Gastroesophageal sphincter (tissue), 4 donors: ENCODE data around the gene ZNF416. TPM values are rescaled to one million over a fixed set of nuclear protein-coding genes. Genes with fewer than 3 reads are reported as not detected.
A peak's percentile ranks its signal among the peaks of the same experiment; 100 is the strongest.

Experiments used
- ATAC-seq: fragments of 150-250 bp; one replicate; pipeline ENCODE4 v1.9.1; 2016; ENCODE audit warnings: mild to moderate bottlenecking, moderate library complexity
- H3K27ac ChIP-seq, 4 donors: fragments of 200-600 bp; sonication (generic) in 3 of 4; 1 replicate in 3 of 4; 2 replicates in 1 of 4; pipeline ENCODE4 v1.5.1; 2016 to 2019
- H3K27me3 ChIP-seq: fragments of 200-600 bp; sonication (generic); one replicate; pipeline ENCODE4 v1.5.1; 2019
- H3K36me3 ChIP-seq, 2 donors: fragments of 200-600 bp; sonication (generic); one replicate each; pipeline ENCODE4 v1.5.1; 2019; ENCODE audit warnings: control low read depth in 1 of 2
- H3K4me1 ChIP-seq, 3 donors: fragments of 200-600 bp; sonication (generic); 1 replicate in 2 of 3; 2 replicates in 1 of 3; pipeline ENCODE4 v1.5.1; 2016 to 2019; ENCODE audit warnings: control low read depth in 2 of 3
- H3K4me3 ChIP-seq, 2 donors: fragments of 200-600 bp; sonication (generic); one replicate each; pipeline ENCODE4 v1.5.1; 2019; ENCODE audit warnings: mild to moderate bottlenecking in 1 of 2, moderate library complexity in 1 of 2
- H3K9me3 ChIP-seq, 3 donors: fragments of 200-600 bp; sonication (generic); one replicate each; pipeline ENCODE4 v1.5.1; 2017 to 2019; ENCODE audit warnings: control low read depth in 2 of 3
- EP300 ChIP-seq: sonication (generic); formaldehyde crosslinking; IDR thresholded peaks from one replicate; pipeline ENCODE4 v1.6.1; 2017; ENCODE audit warnings: antibody characterized with exemption, mild to moderate bottlenecking
- POLR2A ChIP-seq, 2 donors: fragments of 450-650 bp; IDR thresholded peaks; one replicate each; pipeline ENCODE4 v1.6.1; 2017; ENCODE audit warnings: antibody characterized with exemption in 2 of 2, mild to moderate bottlenecking in 2 of 2, moderate library complexity in 1 of 2
- POLR2AphosphoS5 ChIP-seq: sonication (generic); formaldehyde crosslinking; IDR thresholded peaks from one replicate; pipeline ENCODE4 v1.6.1; 2017; ENCODE audit warnings: antibody characterized with exemption
- WGBS, 2 donors: methylation state at CpG; one replicate each; pipeline ENCODE4 v1.1.5; 2018; ENCODE audit warnings: low coverage in 1 of 2; 5-methylcytosine and 5-hydroxymethylcytosine counted together
- total RNA-seq, 4 donors: library from RNA; depleted of rRNA; stranded (reverse); fragments of >200 nt; gene quantifications; one replicate each; pipeline ENCODE4 v1.1.0, GENCODE V29; 2016
- TF ChIP-seq, protein P1 (sequence below), 4 experiments: fragments of 200-600 bp in 2 of 4; fragments of 450-650 bp in 2 of 4; sonication (generic) in 1 of 4; IDR thresholded peaks; one replicate each; pipeline ENCODE4 v1.5.1; 2017 to 2019; ENCODE audit warnings: antibody characterized with exemption in 4 of 4, mild to moderate bottlenecking in 2 of 4, moderate library complexity in 2 of 4

ZNF416 gene
- total RNA-seq: 1 to 10 TPM; 4.0 to 6.1 (median 5.7) TPM

DNA sequence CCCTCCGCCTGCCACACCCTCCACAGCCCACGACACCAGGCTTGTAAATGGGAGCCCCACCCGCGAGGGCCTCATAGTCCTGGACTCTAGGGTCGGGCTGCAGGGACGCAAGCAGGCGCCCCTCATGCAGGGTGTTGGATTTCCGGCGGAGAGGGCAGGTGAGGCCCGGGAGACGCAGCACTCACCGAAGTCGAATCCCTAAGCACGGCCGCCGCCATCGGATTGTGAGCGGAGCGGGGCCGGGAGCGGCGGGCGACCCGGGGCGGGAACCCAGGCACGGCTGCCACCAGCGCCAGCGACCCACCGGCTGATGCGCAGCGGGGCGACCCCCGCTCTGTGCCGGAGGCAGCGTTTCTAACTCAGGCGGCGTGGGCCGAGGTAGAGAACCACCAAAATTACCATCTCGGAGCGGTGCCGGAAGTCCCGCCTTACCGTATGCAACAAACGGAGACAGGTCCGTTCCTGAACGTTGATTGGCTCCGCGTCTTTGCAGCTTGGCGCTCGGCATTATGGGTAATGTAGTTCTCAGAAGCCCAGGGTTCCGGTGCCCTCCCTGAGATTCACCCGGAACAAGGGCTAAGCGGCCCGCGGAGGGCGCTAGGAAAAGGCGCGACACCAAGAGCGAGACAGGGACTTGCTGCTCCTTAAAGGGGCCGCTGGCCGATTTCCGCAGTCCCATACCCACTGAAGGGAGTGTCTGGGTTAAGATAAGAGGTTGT, at the start of gene ZNF416:
ZNF416 (minus strand) TSS at position 425 of the 719 bp plus-strand sequence; CDS start at position 218, 207 bp downstream.
- 4% methylated on average over 8 of the region's 62 CpGs; no CpG with 5 or more reads in 1 of the 2 donors for WGBS, 2 donors
- peak; percentile 100 for ATAC-seq
- Histone ChIP-seq H3K36me3 (peaks cover 0 to 34% of the 10 kb centered on the region in 2 donors), H3K27me3 (no peaks in the 10 kb centered on the region), H3K4me1 (peaks cover 0 to 23% (median 12%) of the 10 kb centered on the region in 3 donors), H3K4me3 (peak within 1 kb of the TSS; percentile 66 to 68), H3K27ac (peak within 1 kb of the TSS in 3 of 4 donors; percentile 76 to 81 (median 80)), H3K9me3 (peaks cover 0 to 45% (median 10%) of the 10 kb centered on the region in 3 donors)
- TF ChIP-seq, protein P1, sequence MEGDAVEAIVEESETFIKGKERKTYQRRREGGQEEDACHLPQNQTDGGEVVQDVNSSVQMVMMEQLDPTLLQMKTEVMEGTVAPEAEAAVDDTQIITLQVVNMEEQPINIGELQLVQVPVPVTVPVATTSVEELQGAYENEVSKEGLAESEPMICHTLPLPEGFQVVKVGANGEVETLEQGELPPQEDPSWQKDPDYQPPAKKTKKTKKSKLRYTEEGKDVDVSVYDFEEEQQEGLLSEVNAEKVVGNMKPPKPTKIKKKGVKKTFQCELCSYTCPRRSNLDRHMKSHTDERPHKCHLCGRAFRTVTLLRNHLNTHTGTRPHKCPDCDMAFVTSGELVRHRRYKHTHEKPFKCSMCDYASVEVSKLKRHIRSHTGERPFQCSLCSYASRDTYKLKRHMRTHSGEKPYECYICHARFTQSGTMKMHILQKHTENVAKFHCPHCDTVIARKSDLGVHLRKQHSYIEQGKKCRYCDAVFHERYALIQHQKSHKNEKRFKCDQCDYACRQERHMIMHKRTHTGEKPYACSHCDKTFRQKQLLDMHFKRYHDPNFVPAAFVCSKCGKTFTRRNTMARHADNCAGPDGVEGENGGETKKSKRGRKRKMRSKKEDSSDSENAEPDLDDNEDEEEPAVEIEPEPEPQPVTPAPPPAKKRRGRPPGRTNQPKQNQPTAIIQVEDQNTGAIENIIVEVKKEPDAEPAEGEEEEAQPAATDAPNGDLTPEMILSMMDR (IDR thresholded peaks at IDR 0.05): peak in 1 of 4 experiments; percentile 40
- TF ChIP-seq EP300: no peak
- TF ChIP-seq POLR2AphosphoS5: peak; percentile 37
- no peak for TF ChIP-seq POLR2A (IDR thresholded peaks at IDR 0.05)

DNA sequence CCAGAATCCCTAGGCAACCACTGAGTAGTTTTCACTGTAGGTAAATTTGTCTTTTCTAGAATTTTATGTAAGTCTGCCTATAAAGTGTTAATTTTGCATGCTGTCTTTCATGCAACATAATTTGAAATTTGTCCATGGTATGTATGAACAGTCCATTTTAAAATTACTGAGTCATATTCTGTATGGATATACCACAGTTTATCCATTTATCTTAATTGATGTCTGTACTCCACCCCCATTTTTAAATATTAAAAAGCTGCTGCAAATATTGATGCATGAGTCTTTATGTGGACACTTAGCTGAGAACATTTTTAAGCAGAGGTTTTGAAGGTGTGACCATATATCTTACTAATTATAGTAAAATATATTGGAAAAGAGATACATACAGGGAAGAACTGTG, 44.4 kb upstream of the ZNF416 start:
- Histone ChIP-seq H3K36me3 (peaks cover 23 to 70% of the 10 kb centered on the region in 2 donors), H3K9me3 (peaks cover 9 to 100% (median 17%) of the 10 kb centered on the region in 3 donors), H3K27ac (no peak overlapping the region), H3K4me1 (no peaks in the 10 kb centered on the region), H3K27me3 (no peaks in the 10 kb centered on the region), H3K4me3 (no peak overlapping the region)
- ATAC-seq: no peak
- no peak for TF ChIP-seq EP300

DNA sequence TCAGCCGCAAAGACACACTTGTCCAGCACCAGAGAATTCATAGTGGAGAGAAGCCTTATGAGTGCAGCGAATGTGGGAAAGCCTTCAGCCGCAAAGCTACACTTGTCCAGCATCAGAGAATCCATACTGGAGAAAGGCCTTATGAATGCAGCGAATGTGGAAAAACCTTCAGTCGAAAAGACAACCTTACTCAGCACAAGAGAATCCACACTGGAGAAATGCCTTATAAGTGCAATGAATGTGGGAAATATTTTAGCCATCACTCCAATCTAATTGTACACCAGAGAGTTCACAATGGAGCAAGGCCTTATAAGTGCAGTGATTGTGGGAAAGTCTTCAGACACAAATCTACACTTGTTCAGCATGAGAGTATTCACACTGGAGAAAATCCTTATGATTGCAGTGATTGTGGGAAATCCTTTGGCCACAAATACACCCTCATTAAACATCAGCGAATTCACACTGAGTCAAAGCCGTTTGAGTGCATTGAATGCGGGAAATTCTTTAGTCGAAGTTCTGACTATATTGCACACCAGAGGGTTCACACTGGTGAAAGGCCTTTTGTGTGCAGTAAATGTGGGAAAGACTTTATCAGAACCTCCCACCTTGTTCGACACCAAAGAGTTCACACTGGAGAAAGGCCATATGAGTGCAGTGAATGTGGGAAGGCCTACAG, 42.1 kb upstream of the ZNF416 start:
- Histone ChIP-seq H3K36me3 (peaks cover 23 to 93% of the 10 kb centered on the region in 2 donors), H3K4me3 (no peak overlapping the region), H3K27ac (no peak overlapping the region), H3K4me1 (no peaks in the 10 kb centered on the region), H3K9me3 (peaks cover 9 to 100% (median 26%) of the 10 kb centered on the region in 3 donors), H3K27me3 (no peaks in the 10 kb centered on the region)
- 90 to 93% methylated on average over 5 to 8 of the region's 10 CpGs for WGBS, 2 donors
- ATAC-seq: no peak
- TF ChIP-seq POLR2AphosphoS5 (no peak), POLR2A (IDR thresholded peaks at IDR 0.05) (no peak), EP300 (no peak)
- TF ChIP-seq, protein P1 (IDR thresholded peaks at IDR 0.05): no peak

DNA sequence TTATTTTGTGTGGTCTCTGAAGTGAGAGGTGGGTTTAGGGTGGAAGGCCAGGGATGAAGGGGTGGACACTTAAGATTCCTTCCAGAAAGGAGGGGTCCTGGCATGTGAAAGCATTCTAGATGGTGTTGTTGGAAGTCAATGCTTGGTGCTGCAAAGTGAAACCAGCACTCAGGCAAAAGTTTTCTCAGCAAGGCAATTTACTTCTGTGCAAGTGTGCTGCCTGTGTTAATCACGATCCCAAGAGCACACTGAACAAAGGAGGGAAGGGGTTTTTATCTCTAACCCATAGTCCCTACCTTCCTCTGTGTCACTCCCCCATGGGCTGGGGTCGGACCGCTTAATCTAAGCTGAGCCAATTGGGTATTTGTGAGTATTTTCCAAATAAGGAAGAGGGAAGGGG, 36.6 kb upstream of the ZNF416 start:
- Histone ChIP-seq H3K27me3 (no peaks in the 10 kb centered on the region), H3K27ac (no peak overlapping the region), H3K9me3 (peaks cover 5 to 74% (median 19%) of the 10 kb centered on the region in 3 donors), H3K4me3 (peak overlapping the region in 1 of 2 donors; percentile 98), H3K36me3 (peaks cover 17 to 53% of the 10 kb centered on the region in 2 donors), H3K4me1 (peaks cover 0 to 20% (median 4%) of the 10 kb centered on the region in 3 donors)
- TF ChIP-seq POLR2A (IDR thresholded peaks at IDR 0.05): no peak
- TF ChIP-seq POLR2AphosphoS5: no peak
- no peak for TF ChIP-seq EP300
- TF ChIP-seq, protein P1 (IDR thresholded peaks at IDR 0.05): no peak
- 57 to 100% methylated on average over 1 to 2 of the region's 3 CpGs for whole genome bisulfite sequencing, 2 donors
- ATAC-seq: no peak

DNA sequence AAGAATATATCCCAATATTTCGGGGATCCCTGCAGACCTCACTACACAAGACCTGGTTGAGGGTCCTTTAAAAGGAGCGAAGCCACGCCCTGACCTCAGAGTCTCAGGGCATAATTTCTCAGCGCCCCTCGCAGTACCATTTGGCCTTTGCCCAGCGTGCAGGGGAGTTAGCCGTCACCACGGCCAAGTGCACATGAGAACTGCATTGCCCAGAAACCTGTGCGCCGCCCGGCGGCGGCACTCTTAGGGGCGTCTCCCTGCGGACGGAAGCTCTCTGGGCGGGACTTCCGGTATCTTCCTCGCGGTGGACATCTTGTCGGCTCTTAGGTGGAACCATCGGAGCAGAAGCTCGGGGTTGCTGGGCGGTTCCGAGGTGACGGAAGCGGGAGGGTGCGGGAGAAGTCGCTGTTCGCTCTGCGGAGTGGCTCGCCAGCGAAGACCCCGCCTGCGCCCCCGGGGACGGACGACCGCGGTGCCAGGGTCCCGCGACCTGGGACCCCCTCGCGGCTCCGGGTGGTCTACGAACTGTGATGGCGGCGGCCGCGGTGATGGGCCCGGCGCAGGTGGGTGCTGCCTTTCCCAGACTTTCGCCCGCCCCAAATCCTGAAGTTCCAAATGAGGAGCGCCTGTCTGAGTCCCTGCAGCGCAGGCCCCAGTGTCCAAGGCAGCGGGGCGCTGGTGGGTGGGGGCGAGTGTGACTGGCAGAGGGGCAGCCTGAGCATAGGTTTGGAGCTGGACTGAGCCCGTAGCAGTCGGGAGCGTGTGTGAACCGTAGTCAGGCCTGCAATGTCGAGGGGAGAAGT, 35.4 kb upstream of the ZNF416 start, which contains the start of gene ZNF134:
ZNF134 (plus strand) TSS at position 302 of the 803 bp plus-strand sequence. CDS start 5,227 bp downstream, outside the sequence.
- peak within 1 kb of the TSS; percentile 83 to 98 for H3K4me3 ChIP-seq
- peaks cover 0 to 71% (median 16%) of the 10 kb centered on the region in 3 donors for H3K9me3 ChIP-seq
- H3K36me3 ChIP-seq: peaks cover 6 to 41% of the 10 kb centered on the region in 2 donors
- peaks cover 0 to 20% (median 4%) of the 10 kb centered on the region in 3 donors for H3K4me1 ChIP-seq
- TF ChIP-seq POLR2AphosphoS5: no peak
- TF ChIP-seq POLR2A (IDR thresholded peaks at IDR 0.05): peak in 1 of 2 donors; percentile 12
- no peak for TF ChIP-seq EP300
- TF ChIP-seq, protein P1 (IDR thresholded peaks at IDR 0.05): peak in 1 of 4 experiments; percentile 46
- no peaks in the 10 kb centered on the region for H3K27me3 ChIP-seq
- WGBS, 2 donors: 7 to 17% methylated on average over 6 to 12 of the region's 64 CpGs
- peak within 1 kb of the TSS in 3 of 4 donors; percentile 76 to 80 (median 79) for H3K27ac ChIP-seq
- ATAC-seq: peak; percentile 94
